Right atrium auricular region (tissue), 2 donors: ENCODE measurements around the gene KCNA5. TPM values are rescaled to one million over a fixed set of nuclear protein-coding genes. Genes with fewer than 3 reads are reported as not detected.

Experiments
- DNase-seq: peaks from one replicate; pipeline ENCODE4 v3.0.0-alpha.2; 2019; ENCODE audit warnings: low spot score
- H3K27ac ChIP-seq, 2 donors: fragments of 200-600 bp; sonication (generic); 1 replicate in 1 of 2; 2 replicates in 1 of 2; pipeline ENCODE4 v1.5.1; 2016 to 2019
- H3K27me3 ChIP-seq, 2 donors: fragments of 200-600 bp; sonication (generic); one replicate each; pipeline versions ENCODE4 v1.5.1 to v1.6.0; 2017 to 2019
- H3K36me3 ChIP-seq: fragments of 200-600 bp; sonication (generic); one replicate; pipeline ENCODE4 v1.5.1; 2016
- H3K4me1 ChIP-seq, 2 donors: fragments of 200-600 bp; sonication (generic); one replicate each; pipeline versions ENCODE4 v1.5.1 to v1.6.0; 2017 to 2019
- H3K4me3 ChIP-seq, 2 donors: fragments of 200-600 bp; sonication (generic); 1 replicate in 1 of 2; 2 replicates in 1 of 2; pipeline ENCODE4 v1.5.1; 2017 to 2019; ENCODE audit warnings: mild to moderate bottlenecking in 1 of 2, moderate library complexity in 1 of 2
- H3K9me3 ChIP-seq, 2 donors: fragments of 200-600 bp; sonication (generic); one replicate each; pipeline ENCODE4 v1.5.1; 2019
- CTCF ChIP-seq, 2 donors: fragments of 200-600 bp; sonication (generic); IDR thresholded peaks; one replicate each; pipeline ENCODE4 v1.5.1; 2019; ENCODE audit warnings: antibody characterized with exemption in 2 of 2
- total RNA-seq, 2 donors: library from RNA; depleted of rRNA; stranded (reverse); fragments of >200 nt; gene quantifications; one replicate each; pipeline ENCODE4 v1.1.0, GENCODE V29; 2016

Gene KCNA5
- total RNA-seq, 2 donors from 2014 or later = 74.6 to 166 TPM

GRCh38 chr12:5033883-5034282, 9.8 kb upstream of the KCNA5 start:
- DNase-seq = no peak
- Histone ChIP-seq H3K9me3 (no peaks in the 10 kb centered on the region), H3K4me1 (peaks cover 0 to 40% of the 10 kb centered on the region in 2 donors), H3K36me3 (no peaks in the 10 kb centered on the region), H3K4me3 (no peak overlapping the region), H3K27me3 (no peaks in the 10 kb centered on the region), H3K27ac (peak overlapping the region; percentile 63 to 93)
- TF ChIP-seq CTCF (IDR thresholded peaks at IDR 0.05) = no peak

- Histone ChIP-seq H3K4me3 (no peak overlapping the region), H3K27ac (peak overlapping the region; percentile 63 to 93), H3K27me3 (no peaks in the 10 kb centered on the region), H3K36me3 (no peaks in the 10 kb centered on the region), H3K9me3 (no peaks in the 10 kb centered on the region), H3K4me1 (peaks cover 0 to 40% of the 10 kb centered on the region in 2 donors)
- no peak for TF ChIP-seq CTCF (IDR thresholded peaks at IDR 0.05)
- no peak for DNase-seq
These were observed 9.1 kb upstream of the KCNA5 start for GRCh38 chr12:5034603-5035002.

GRCh38 chr12:5035618-5036017, 8.1 kb upstream of the KCNA5 start:
- no peaks in the 10 kb centered on the region for H3K27me3 ChIP-seq
- no peak for DNase-seq
- TF ChIP-seq CTCF (IDR thresholded peaks at IDR 0.05) = no peak
- no peaks in the 10 kb centered on the region for H3K9me3 ChIP-seq
- peaks cover 0 to 38% of the 10 kb centered on the region in 2 donors for H3K4me1 ChIP-seq
- H3K27ac ChIP-seq = peak overlapping the region; percentile 63 to 93
- H3K4me3 ChIP-seq = no peak overlapping the region
- H3K36me3 ChIP-seq = no peaks in the 10 kb centered on the region

GRCh38 chr12:5036031-5036430, 7.6 kb upstream of the KCNA5 start:
- peaks cover 0 to 36% of the 10 kb centered on the region in 2 donors for H3K4me1 ChIP-seq
- H3K4me3 ChIP-seq = no peak overlapping the region
- no peaks in the 10 kb centered on the region for H3K36me3 ChIP-seq
- peak overlapping the region; percentile 63 to 93 for H3K27ac ChIP-seq
- no peak for DNase-seq
- TF ChIP-seq CTCF (IDR thresholded peaks at IDR 0.05) = no peak
- no peaks in the 10 kb centered on the region for H3K9me3 ChIP-seq
- no peaks in the 10 kb centered on the region for H3K27me3 ChIP-seq

GRCh38 chr12:5037795-5038357, 5.8 kb upstream of the KCNA5 start:
- Histone ChIP-seq H3K36me3 (no peaks in the 10 kb centered on the region), H3K4me3 (no peak overlapping the region), H3K27me3 (no peaks in the 10 kb centered on the region), H3K9me3 (no peaks in the 10 kb centered on the region), H3K4me1 (peaks cover 0 to 39% of the 10 kb centered on the region in 2 donors), H3K27ac (peak overlapping the region in 1 of 2 donors; percentile 93)
- TF ChIP-seq CTCF (IDR thresholded peaks at IDR 0.05) = no peak
- DNase-seq = no peak

GRCh38 chr12:5038781-5039311, 4.8 kb upstream of the KCNA5 start:
- no peak for DNase-seq
- Histone ChIP-seq H3K27me3 (no peaks in the 10 kb centered on the region), H3K9me3 (no peaks in the 10 kb centered on the region), H3K36me3 (no peaks in the 10 kb centered on the region), H3K27ac (peak overlapping the region in 1 of 2 donors; percentile 93), H3K4me1 (peaks cover 0 to 43% of the 10 kb centered on the region in 2 donors), H3K4me3 (no peak overlapping the region)
- TF ChIP-seq CTCF (IDR thresholded peaks at IDR 0.05) = no peak
